Activated CD4-positive, alpha-beta T cell treated with anti-CD3 and anti-CD28 coated beads for 1 hour (primary cell): ENCODE data around the gene FEN1.

ENCODE experiments used
- DNase-seq: peaks from one replicate; pipeline ENCODE4 v3.0.0-alpha.2; 2020

FEN1 gene

GRCh38 chr11:61792310-61793082 is at the start of gene FEN1, which contains the start of gene TMEM258:
Gene FEN1 (plus strand): TSS chr11:61792911. CDS start chr11:61795362, 2,451 bp downstream.
Gene TMEM258 (minus strand): TSS chr11:61792599. CDS start chr11:61792558, 41 bp downstream.
- peak; percentile 77 for DNase-seq

- no peak for DNase-seq
Observed at GRCh38 chr11:61743486-61744095, 49.1 kb upstream of the FEN1 start.

GRCh38 chr11:61744181-61744580 is 48.5 kb upstream of the FEN1 start:
- no peak for DNase-seq

GRCh38 chr11:61744609-61745156 is 48.0 kb upstream of the FEN1 start:
- no peak for DNase-seq

- no peak for DNase-seq
Observed at GRCh38 chr11:61745781-61746441, 46.8 kb upstream of the FEN1 start.

GRCh38 chr11:61746442-61747191 is 46.1 kb upstream of the FEN1 start:
- DNase-seq = no peak

- DNase-seq = no peak
Observed at GRCh38 chr11:61747192-61747966, 45.3 kb upstream of the FEN1 start.

GRCh38 chr11:61747967-61748285 is 44.8 kb upstream of the FEN1 start:
- no peak for DNase-seq

GRCh38 chr11:61749591-61750217 is 43.0 kb upstream of the FEN1 start:
- DNase-seq = no peak

GRCh38 chr11:61750631-61751273 is 42.0 kb upstream of the FEN1 start:
- DNase-seq = no peak

GRCh38 chr11:61751384-61751783 is 41.3 kb upstream of the FEN1 start:
- no peak for DNase-seq

- peak; percentile 31 for DNase-seq
Observed at GRCh38 chr11:61752117-61752924, 40.4 kb upstream of the FEN1 start, which contains the start of gene MYRF. Gene MYRF (plus strand): TSS chr11:61752636. CDS start chr11:61752745, 109 bp downstream.

GRCh38 chr11:61752925-61753521 is 39.7 kb upstream of the FEN1 start:
- DNase-seq = no peak

GRCh38 chr11:61753672-61754071 is 39.0 kb upstream of the FEN1 start:
- DNase-seq = no peak

GRCh38 chr11:61754534-61755482 is 37.9 kb upstream of the FEN1 start:
- DNase-seq = no peak

- no peak for DNase-seq
Observed at GRCh38 chr11:61756147-61756451, 36.6 kb upstream of the FEN1 start.

- no peak for DNase-seq
Observed at GRCh38 chr11:61756452-61757212, 36.1 kb upstream of the FEN1 start.
